HG03378 (cell line): ENCODE data around the gene TDG.

Experiments
- ATAC-seq: cut with Tn5 transposase; IDR thresholded peaks from one replicate; pipeline ENCODE4 v1.9.1; 2021; ENCODE audit warnings: mild to moderate bottlenecking, moderate library complexity; ENCODE audit not compliant: unreplicated experiment

Gene TDG

DNA sequence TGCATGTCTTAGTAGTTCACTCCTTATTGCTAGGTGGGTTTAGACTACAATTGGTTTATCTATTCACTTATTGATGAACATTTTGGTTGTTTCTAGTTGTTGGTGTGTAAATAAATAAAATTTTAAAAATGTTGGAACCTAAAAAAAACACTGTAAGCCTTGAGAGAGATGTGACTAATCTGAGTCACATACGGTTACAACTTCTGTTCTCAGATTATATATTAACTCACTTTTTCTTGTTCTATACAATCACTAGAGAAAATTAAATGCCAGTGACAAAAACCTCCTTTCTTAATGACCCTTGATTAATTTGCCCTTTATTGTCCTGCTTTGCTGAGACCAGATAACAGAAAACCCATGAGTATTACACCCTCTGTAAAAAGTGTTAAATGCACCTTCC, 7.1 kb upstream of the TDG start:
- ATAC-seq: no peak

DNA sequence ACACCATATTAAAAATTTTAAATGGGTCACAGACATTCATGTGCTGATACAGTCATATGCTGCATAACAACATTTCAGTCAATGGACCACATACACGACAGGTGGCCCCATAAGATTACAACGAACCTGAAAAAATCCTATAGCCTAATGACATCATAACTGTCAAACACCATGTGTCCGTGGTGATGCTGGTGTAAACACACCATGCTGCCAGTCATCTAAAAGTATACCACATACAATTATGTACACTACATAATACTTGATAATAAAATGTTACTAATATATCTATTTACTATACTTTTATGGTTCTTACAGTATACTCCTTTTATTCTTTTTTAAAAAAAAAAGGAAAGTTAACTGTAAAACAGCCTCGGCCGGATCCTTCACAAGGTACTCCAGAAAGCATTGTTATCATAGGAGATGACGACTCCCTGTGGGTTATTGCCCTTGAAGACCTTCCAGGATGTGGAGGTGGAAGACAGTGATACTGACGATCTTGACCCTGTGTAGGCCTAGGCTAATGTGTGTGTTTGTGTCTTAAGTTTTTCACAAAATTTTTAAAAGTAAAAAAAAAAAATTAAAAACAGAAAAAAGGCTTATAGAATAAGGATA, 5.0 kb upstream of the TDG start:
- ATAC-seq: no peak

DNA sequence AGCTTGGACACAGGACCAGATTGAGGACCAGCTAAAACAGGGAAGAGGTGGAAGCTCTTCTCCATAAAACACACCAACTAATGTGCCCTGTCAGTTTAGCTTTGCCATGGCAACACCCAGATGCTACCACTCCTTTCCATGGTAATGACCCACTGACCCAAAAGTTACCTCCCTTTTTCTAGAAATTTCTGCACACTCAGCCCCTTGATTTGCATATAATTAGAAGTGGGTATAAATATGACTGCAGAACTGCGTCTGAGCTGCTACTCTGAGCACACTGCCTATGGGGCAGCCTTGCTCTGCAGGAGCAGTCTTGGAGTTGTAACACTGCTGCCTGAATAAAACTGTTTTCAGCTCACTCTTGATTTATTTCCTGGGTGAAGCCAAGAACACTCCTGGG, 3.2 kb upstream of the TDG start:
- no peak for ATAC-seq

DNA sequence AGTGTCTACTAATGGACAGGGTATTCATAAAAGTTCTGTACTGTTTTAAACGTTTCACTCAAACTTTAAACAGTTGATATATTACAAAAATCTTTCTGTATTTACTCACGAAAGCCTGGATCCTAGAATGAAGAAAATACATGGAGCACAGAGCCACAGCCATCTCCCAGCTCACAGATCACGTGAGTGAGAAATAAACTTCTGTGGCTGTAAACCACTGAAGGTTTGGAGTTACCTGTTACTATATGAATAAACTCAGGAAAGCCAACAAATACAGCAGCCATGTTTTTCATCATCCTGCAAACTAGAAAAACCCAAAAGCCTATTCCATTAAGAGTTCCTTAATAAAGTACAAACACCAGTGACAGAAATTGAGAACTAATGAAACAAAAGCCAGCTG, 867 bp upstream of the TDG start:
- ATAC-seq: no peak

DNA sequence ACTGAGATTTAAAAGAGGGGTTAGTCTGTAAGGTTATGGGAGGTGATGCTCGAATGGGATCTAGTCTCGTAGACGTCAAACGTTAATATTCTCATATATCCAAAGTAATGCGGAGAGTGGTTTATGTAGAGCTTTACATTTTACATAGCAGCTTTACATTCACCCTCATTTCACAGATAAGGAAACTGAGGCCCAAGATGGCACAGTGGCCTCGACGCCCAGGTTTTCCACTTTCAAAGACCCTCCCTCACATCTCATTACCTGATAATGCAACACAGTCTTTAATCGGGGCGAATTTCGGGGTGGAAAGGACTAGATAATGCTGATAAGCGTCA, 450 bp upstream of the TDG start:
- no peak for ATAC-seq

GRCh38 chr12:103966736-103967135, 1.1 kb downstream of the TDG start:
- no peak for ATAC-seq

DNA sequence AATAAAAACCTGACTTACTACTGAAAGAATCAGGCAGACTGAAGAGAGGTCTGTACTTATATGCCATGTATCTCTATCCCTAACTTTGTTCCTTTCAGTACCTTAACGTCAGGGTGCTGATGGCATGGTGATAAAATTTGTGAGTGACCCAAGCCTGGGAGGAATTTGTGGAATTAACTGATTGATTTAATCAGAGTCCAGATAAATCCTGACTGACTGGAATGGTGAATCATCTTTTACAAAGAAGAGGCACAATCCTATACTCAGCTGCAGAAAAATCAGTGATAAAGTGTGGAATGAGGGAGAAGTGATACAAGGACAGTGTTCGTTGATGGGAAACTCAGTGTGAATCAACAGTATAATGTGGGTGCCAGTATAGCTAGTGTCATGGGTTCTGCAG, 3.7 kb downstream of the TDG start:
- no peak for ATAC-seq

- ATAC-seq: no peak
These were observed 8.2 kb downstream of the TDG start for GRCh38 chr12:103973909-103974308.

- no peak for ATAC-seq
These were observed 9.7 kb downstream of the TDG start for GRCh38 chr12:103975368-103975767.

GRCh38 chr12:103978384-103978982, 12.8 kb downstream of the TDG start:
- ATAC-seq: no peak

DNA sequence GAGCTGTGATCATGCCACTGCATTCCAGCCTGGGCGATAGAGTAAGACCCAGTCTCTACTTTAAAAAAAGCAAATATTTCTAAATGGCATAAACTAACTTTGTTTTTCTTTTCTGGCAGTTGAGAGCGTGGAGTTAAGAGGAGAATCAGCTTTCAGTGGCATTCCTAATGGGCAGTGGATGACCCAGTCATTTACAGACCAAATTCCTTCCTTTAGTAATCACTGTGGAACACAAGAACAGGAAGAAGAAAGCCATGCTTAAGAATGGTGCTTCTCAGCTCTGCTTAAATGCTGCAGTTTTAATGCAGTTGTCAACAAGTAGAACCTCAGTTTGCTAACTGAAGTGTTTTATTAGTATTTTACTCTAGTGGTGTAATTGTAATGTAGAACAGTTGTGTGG, 21.2 kb downstream of the TDG start:
- no peak for ATAC-seq

DNA sequence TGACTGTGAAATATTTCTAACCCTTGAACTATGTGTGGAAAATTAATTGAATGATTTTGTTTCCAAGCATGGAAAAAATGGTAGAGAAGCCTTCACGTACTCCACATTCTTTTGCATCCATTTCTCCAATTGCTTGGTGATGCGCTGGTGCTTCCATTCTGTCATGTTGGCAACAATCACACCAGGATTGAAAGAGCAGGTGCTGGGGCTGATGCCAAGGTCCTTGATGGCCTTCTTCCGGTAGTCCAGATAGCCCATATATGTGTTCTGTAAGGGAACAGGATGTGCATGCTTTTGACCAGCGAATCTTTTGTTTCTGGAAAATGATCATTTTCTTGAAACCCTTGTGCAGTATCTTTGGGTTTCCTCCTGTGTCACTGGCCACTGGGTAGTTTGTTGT, 28.6 kb downstream of the TDG start:
- no peak for ATAC-seq

- ATAC-seq: no peak
These were observed 30.9 kb downstream of the TDG start for GRCh38 chr12:103996595-103996994.

GRCh38 chr12:103997286-103997900, 31.7 kb downstream of the TDG start:
- ATAC-seq: no peak

DNA sequence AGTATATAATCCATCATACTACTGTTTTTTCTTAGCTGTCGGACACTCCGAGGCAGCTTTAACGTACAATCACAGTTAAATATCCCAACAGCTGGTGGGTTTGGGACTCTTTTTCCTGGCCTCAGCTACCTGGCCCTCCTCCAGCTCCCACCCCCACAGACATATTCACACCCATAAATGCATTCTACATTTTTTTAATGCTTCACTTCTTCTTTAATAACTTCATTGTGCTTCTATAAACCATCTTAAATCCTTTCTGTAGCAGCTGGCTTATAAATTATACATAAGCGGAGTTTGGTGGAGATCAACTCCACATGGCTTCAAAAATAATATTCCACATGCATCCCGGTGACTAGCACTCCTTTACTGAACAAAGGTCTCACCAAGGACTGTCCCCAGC, 33.3 kb downstream of the TDG start:
- ATAC-seq: no peak

GRCh38 chr12:104000807-104001434, 35.2 kb downstream of the TDG start:
- no peak for ATAC-seq

GRCh38 chr12:104002686-104003085, 37.0 kb downstream of the TDG start:
- ATAC-seq: no peak

DNA sequence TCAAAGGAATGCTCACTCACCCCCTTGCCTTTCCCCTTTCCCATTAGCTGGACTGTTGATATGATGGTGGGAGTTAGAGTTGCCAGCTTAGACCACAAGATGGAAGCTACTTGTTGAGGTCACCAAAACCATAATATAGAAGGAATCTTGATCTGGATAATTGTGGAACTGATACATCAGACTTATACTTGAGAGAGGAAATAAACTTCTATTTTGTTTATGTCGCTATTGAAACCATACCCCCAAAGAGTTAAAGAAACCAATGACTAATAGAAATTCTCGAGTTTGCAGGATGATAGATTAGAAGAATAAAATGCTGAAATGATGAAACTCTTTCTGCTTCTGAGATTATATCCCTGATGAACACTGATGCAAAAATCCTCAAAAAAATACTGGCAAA, 37.9 kb downstream of the TDG start:
- no peak for ATAC-seq

DNA sequence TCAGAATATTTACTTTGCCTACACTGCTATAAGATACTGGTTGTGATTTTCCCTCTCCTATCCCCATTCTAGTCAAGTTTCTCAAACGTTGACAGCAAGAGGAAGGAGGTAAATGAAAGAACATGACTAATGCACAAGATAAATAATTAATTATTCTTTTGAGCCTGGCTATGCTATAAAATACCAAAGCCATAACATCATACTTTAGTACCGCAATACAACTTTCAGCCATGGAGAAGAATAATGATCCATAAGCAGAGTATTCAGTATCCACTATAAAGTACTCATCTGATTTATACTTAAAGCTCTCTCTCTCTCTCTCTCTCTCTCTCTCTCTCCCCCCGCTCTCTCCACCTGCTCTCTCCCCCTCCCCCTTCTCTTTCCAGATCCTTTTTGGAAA, 41.3 kb downstream of the TDG start:
- ATAC-seq: no peak

GRCh38 chr12:104010121-104010520, 44.4 kb downstream of the TDG start:
- ATAC-seq: no peak

- ATAC-seq: no peak
These were observed 45.0 kb downstream of the TDG start for GRCh38 chr12:104010606-104011169.

DNA sequence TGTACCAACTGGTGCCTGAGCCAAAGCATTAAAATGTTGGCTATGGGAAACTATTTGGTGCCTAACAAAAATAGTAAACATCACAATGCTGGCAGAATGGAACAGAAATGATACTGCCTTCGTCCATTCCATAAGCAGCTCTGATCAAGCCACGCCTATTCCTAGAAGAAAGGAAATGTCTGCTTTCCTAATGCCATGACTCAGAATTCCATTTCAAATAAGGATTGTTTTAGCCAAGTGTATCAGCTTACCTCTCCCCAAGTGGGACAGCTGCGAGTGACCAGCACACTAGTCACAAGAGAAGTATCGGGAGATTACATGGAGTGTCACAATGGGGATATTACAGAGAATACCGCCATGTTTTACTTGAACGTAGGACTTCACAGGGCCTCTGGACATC, 45.6 kb downstream of the TDG start:
- ATAC-seq: no peak
